HL-60/S4 treated with phorbol 12-myristate 13-acetate at 8.2 ng/mL for 4 days and 3 days (cell line): ENCODE measurements around the gene RACGAP1.
"Not testable (repeated sequence)": the region's sequence is repeated elsewhere in the genome, so short reads cannot be mapped to it uniquely, and the experiment has no call there.

Source experiments
- in situ Hi-C: fragments of 300-500 bp; cut with MboI; formaldehyde crosslinking; loops from 2 replicates; pipeline ENCODE4 v1.15.0; 2022; ENCODE audit warnings: low sequenced_read_pairs

The RACGAP1 gene

DNA sequence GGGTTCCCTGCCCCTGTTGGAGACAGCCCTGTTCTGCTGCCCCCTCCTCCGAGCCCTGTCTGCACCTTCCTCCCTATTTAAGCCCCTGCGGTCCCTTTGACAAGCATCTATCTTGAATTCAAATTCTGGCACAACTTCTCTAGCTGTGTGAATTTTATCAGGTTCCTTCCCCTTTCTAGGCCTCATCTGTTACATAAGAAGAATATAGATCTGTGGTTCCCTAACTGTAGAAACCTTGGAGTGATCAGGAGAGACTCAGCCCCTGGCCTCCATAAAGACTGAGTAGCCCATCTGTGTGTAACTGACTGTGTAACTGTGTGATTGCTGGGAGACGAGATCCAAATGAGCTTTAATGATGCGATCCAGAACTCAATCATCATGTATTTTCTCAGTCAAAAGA is 13.0 kb upstream of the RACGAP1 start:
- in situ Hi-C loops: no loop called here

GRCh38 chr12:50032854-50033581 is 7.7 kb upstream of the RACGAP1 start:
- in situ Hi-C loops: no loop called here

DNA sequence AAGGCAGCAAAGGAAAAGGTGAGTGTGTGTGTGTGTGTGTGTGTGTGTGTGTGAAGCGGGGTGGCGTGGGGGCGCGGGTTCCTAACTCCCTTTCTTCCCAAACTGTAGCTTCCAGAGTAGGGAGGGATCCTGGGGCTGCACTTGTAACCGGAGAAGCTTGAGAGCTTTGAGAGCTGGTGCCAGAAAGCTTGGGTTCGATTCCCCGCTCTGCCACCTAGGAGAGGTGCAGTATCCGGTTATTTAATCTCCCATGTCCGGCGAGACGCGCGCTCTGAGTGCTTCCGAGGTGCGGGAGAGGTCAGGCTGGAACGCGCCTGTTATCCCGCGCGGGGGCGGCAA is 7.2 kb upstream of the RACGAP1 start:
- in situ Hi-C loops: no loop called here

DNA sequence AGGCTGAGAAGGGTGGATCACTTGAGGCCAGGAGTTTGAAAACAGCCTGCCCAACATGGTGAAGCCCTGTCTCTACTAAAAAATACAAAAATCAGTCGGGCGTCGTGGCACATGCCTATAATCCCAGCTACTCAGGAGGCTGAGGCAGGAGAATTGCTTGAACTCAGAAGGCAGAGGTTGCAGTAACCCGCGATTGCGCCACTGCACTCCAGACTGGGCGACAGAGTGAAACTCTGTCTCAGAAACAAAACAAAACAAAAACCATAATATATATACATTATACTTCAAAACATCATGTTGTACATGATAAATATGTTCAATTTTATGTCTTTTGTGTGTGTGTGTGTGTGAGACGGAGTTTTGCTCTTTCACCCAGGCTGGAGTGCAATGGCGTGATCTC is 5.2 kb upstream of the RACGAP1 start:
- in situ Hi-C loops: not testable (repeated sequence)

- in situ Hi-C loops: no loop called here
These were observed 1.4 kb upstream of the RACGAP1 start for GRCh38 chr12:50026691-50027090.

DNA sequence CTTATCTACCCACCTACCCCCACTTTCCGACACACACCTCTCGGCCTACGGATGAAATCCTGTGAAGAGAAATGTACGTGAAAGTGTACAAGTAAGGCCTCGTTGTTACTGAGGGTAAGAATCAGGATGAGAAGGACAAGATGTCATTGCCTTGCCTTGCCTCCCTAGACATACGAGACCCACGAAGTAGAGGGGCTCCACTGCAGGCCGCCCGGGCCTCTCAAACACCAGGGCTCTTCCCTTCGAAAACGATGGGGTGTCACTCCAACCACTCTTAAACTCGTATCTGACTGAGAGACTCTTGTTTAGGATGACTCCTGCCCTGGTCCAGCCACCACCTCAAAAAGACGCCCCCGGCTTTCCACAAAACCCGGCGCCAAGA is 498 bp downstream of the RACGAP1 start:
- in situ Hi-C loops: no loop called here

DNA sequence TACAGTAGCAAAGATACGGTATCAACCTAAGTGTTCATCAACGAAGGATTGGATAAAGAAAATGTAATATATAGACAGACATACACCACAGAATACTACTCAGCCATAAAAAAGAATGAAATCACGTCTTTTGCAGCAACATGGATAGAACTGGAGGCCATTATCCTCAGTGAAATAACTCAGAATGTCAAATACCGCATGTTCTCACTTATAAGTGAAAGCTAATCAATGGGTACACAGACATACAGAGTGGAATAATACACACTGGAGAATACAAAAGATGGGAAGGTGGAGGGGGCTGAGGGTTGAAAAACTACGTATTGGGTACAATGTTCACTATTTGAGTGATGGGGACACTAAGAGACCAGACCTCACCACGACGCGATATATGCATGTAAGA is 1.1 kb downstream of the RACGAP1 start:
- in situ Hi-C loops: no loop called here

- in situ Hi-C loops: no loop called here
These were observed 2.4 kb downstream of the RACGAP1 start for GRCh38 chr12:50022903-50023302.

- in situ Hi-C loops: no loop called here
These were observed 4.3 kb downstream of the RACGAP1 start for GRCh38 chr12:50021031-50021430.

GRCh38 chr12:50019524-50019923 is 5.8 kb downstream of the RACGAP1 start:
- in situ Hi-C loops: no loop called here

DNA sequence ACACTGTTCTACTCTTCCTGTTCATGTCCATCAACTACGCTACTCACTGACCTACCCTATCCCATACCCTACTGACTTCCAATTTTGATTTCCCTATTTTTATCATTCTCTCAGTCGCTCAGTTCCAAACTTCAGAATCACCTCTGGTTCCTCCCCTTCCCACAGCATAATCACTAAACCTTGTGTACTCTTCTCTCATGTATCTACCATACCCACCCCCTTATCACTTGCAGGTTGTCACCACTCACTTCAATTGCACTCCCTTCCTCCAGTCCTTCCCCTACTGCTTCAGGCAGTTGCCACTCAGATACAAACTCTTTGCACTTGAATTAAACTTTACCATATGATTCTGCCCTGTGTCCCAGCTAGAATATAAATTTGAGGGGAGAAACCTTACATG is 6.3 kb downstream of the RACGAP1 start:
- in situ Hi-C loops: no loop called here

DNA sequence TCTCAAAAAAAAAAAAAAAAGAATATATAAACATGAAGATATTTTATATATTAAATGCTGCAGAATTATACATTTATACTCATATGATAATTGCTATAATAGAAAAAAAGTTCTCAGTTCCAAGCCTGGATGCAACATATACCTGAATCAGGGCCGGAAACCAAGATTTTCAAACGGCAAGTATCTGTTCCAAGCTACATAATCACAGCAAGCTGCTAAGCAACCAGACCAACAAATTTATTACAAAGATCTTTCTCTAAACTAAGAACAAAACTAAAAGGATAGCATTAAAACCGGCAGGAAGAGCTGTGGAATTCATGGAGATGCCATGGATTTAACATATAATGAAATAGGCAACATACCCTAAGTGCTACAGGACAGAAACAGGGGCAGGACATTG is 7.1 kb downstream of the RACGAP1 start:
- in situ Hi-C loops: no loop called here

GRCh38 chr12:50017641-50018040 is 7.7 kb downstream of the RACGAP1 start:
- in situ Hi-C loops: no loop called here

GRCh38 chr12:50016501-50017475 is 8.5 kb downstream of the RACGAP1 start:
- in situ Hi-C loops: no loop called here

GRCh38 chr12:50014342-50014741 is 11.0 kb downstream of the RACGAP1 start:
- in situ Hi-C loops: no loop called here

GRCh38 chr12:50013361-50014147 is 11.7 kb downstream of the RACGAP1 start:
- in situ Hi-C loops: no loop called here

DNA sequence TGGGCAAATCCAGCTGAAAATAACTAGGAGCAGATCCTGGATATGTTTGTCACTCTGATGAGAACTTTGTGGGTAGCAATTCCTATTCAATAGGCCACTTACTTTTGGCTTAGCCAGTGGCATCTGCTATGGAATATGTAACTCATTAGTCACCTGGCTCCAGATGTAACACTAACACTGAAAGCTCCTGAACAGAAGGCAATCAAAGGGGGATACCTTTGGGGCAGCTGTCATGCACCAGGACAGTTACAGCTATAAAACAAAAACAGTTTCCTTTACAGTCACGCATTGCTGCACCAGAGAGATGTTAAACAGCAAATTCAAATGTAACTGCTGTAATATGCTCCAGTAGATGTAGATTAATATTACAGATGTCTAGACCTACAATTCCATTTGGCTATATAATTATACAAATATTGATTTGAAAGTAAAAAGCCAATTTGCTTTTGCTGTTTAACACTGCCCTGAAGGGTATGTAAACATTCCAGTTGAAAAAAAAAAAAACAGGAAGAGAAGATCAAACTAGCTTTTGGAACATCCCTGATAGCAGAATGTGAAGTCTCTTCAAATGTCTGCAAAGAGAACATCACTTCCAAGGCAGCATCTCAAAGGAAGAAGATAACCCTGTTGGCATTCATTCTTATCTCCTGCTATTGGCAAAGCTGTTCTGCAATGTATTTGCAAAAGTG is 18.4 kb downstream of the RACGAP1 start:
- in situ Hi-C loops: no loop called here

DNA sequence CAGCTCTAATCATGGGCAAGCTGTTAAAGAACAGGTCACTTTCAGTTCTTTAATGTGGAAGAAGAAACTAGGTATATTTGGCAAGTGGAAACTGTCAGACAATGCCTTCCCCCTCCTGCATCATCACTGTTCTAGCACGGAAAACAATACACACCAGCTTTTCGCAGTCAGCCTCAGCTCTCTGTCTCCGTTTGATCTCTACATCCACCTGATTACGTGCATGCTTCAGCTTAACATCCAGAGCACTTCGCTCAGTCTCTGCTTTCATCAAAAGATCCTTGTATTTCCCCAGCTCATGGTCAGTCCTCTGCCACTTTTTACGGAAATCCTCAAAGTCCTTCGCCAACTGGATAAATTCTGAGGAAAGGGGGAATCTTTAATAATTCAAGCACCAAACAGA is 19.0 kb downstream of the RACGAP1 start:
- in situ Hi-C loops: no loop called here

- in situ Hi-C loops: no loop called here
These were observed 20.1 kb downstream of the RACGAP1 start for GRCh38 chr12:50005175-50005574.

- in situ Hi-C loops: no loop called here
These were observed 20.6 kb downstream of the RACGAP1 start for GRCh38 chr12:50004696-50005095.

DNA sequence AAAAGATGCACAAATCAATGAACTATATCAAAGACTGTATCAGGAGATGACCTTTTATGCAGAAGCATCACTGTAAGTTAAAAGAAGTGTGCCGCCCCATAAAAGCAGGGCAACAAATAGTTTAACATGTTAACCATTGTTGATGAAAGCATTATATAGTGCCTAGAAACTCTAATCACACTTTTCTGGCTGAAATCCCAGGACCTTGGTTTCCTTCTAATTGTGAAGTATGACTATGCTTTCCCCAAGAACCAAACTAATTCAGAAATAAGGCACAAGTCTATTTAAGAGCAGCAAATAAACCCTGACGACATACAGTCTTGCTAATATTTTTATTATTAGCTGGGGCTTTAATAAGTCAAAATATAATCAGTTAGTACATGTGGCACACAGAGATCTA is 21.7 kb downstream of the RACGAP1 start:
- in situ Hi-C loops: no loop called here
